Osteocyte (in vitro differentiated cells): ENCODE measurements around the gene PSKH1. TPM values are rescaled to one million over a fixed set of nuclear protein-coding genes. Genes with fewer than 3 reads are reported as not detected.

Source experiments
- DNase-seq: peaks from one replicate; pipeline ENCODE4 v3.0.0; 2021; ENCODE audit warnings: mixed read lengths; ENCODE audit not compliant: unreplicated experiment; ENCODE audit errors: extremely low spot score
- H3K27ac Mint-ChIP-seq: one replicate; pipeline ENCODE4 v1.8.0; 2021; ENCODE audit warnings: mild to moderate bottlenecking, mixed read lengths; ENCODE audit not compliant: unreplicated experiment
- H3K27me3 Mint-ChIP-seq: one replicate; pipeline ENCODE4 v1.8.0; 2021; ENCODE audit warnings: mixed read lengths; ENCODE audit not compliant: unreplicated experiment
- H3K36me3 Mint-ChIP-seq: one replicate; pipeline ENCODE4 v1.8.0; 2021; ENCODE audit warnings: mixed read lengths; ENCODE audit not compliant: unreplicated experiment
- H3K4me1 Mint-ChIP-seq: one replicate; pipeline ENCODE4 v1.8.0; 2021; ENCODE audit warnings: mixed read lengths; ENCODE audit not compliant: unreplicated experiment
- H3K4me3 Mint-ChIP-seq: one replicate; pipeline ENCODE4 v1.8.0; 2021; ENCODE audit warnings: mild to moderate bottlenecking, moderate library complexity, mixed read lengths; ENCODE audit not compliant: unreplicated experiment
- H3K9me3 Mint-ChIP-seq: one replicate; pipeline ENCODE4 v1.8.0; 2021; ENCODE audit warnings: mixed read lengths; ENCODE audit not compliant: unreplicated experiment
- CTCF ChIP-seq: fragments of 200-600 bp; sonication (generic); IDR thresholded peaks from 2 replicates; pipeline ENCODE4 v1.5.0; 2021; ENCODE audit warnings: antibody characterized with exemption, mild to moderate bottlenecking, moderate library complexity
- total RNA-seq: library from RNA; stranded (reverse); gene quantifications from 2 replicates; pipeline ENCODE4 v1.2.1, GENCODE V29; 2021

The PSKH1 gene
- total RNA-seq, 1 donor from 2014 or later, result 45.5 TPM

- H3K27ac Mint-ChIP-seq, result peak overlapping the region; percentile 54
- H3K9me3 Mint-ChIP-seq, result no peaks in the 10 kb centered on the region
Observed at GRCh38 chr16:67941469-67942199, 48.6 kb downstream of the PSKH1 start.

GRCh38 chr16:67942200-67942509, 49.1 kb downstream of the PSKH1 start:
- Mint-ChIP-seq H3K4me3 (no peak overlapping the region), H3K27me3 (no peaks in the 10 kb centered on the region), H3K9me3 (no peaks in the 10 kb centered on the region), H3K4me1 (peaks cover 6% of the 10 kb centered on the region), H3K27ac (no peak overlapping the region), H3K36me3 (peaks cover 7% of the 10 kb centered on the region)
- TF ChIP-seq CTCF, result peak; percentile 64
- no peak for DNase-seq

More at GRCh38 chr16:67941469-67942199, 48.6 kb downstream of the PSKH1 start:
- no peak for TF ChIP-seq CTCF
- peaks cover 7% of the 10 kb centered on the region for H3K36me3 Mint-ChIP-seq
- H3K4me1 Mint-ChIP-seq, result peaks cover 10% of the 10 kb centered on the region
- H3K4me3 Mint-ChIP-seq, result no peak overlapping the region
- no peaks in the 10 kb centered on the region for H3K27me3 Mint-ChIP-seq
- no peak for DNase-seq

- no peak overlapping the region for H3K4me3 Mint-ChIP-seq
- no peak overlapping the region for H3K27ac Mint-ChIP-seq
- peaks cover 3% of the 10 kb centered on the region for H3K4me1 Mint-ChIP-seq
- H3K36me3 Mint-ChIP-seq, result peaks cover 7% of the 10 kb centered on the region
- DNase-seq, result no peak
- H3K9me3 Mint-ChIP-seq, result no peaks in the 10 kb centered on the region
- TF ChIP-seq CTCF, result no peak
- no peaks in the 10 kb centered on the region for H3K27me3 Mint-ChIP-seq
Observed at GRCh38 chr16:67942510-67943255, 49.6 kb downstream of the PSKH1 start.

- peaks cover 11% of the 10 kb centered on the region for H3K36me3 Mint-ChIP-seq
- DNase-seq, result no peak
Observed at GRCh38 chr16:67943256-67943618, 50.2 kb downstream of the PSKH1 start.

More at GRCh38 chr16:67943256-67943618, 50.2 kb downstream of the PSKH1 start:
- Mint-ChIP-seq H3K27ac (no peak overlapping the region), H3K4me3 (no peak overlapping the region), H3K27me3 (no peaks in the 10 kb centered on the region), H3K9me3 (no peaks in the 10 kb centered on the region), H3K4me1 (peaks cover 3% of the 10 kb centered on the region)
- no peak for TF ChIP-seq CTCF
